Right lobe of liver (tissue), 4 donors: ENCODE measurements around the gene GRID1.

Experiments
- CTCF ChIP-seq, 4 donors: fragments of 200-600 bp in 3 of 4; fragments of 450-650 bp in 1 of 4; IDR thresholded peaks; one replicate each; pipeline versions ENCODE4 v1.5.1 to v1.8.0; 2016 to 2022; ENCODE audit warnings: antibody characterized with exemption in 4 of 4, mild to moderate bottlenecking in 2 of 4
- POLR2A ChIP-seq: fragments of 450-650 bp; IDR thresholded peaks from one replicate; pipeline ENCODE4 v1.6.1; 2017; ENCODE audit warnings: antibody characterized with exemption, mild to moderate bottlenecking
- donor health status: DM: no; HTN: no; CAD: no.
- donor health status: DM: no; HTN: no; CAD: no.
- donor health status: DM: no; HTN: yes; CAD: no.

DNA sequence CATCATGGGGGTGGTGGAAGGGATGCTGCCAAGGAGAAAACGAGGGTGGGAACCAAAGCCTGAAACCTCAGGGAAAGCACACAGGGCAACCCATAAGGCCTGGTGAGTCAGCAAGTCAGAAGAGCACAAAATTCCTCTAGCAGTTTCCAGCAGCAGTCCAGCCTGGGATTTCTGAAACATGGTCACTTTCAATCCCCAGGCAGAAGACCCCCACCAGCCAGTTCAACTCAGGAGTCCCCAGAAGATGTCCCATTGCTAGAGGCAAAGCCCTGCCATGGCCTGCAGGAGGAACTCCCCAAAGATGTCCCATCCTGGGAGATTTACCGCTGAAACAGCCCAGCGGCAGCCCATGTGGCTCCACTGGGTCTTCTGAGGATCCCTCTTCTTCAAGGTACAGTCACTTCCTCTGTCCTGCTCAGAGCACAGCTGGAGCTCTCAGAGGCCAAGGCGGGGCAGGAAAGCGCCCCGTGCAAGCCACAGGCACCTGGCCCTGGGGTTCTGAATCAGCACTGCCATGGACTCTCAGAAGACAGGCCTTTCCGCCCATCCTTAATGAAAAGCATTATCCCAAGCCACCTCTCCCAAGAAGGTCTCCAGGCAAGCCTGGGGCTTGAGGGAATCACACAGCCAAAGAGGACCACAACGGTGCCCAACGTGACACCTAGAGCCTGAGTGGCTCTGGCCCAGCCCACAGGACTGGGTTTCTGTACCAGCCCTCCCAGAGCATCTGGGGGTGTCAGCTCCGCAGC, 196.9 kb downstream of the GRID1 start:
- TF ChIP-seq CTCF (IDR thresholded peaks at IDR 0.05) (no peak), POLR2A (no peak)
